RKO (cell line): ENCODE measurements around the gene GABRR2.
A peak's percentile ranks its signal among the peaks of the same experiment; 100 is the strongest.
"Not testable (repeated sequence)": the region's sequence is repeated elsewhere in the genome, so short reads cannot be mapped to it uniquely, and the experiment has no call there.

Experiments
- DNase-seq: peaks from one replicate; pipeline ENCODE4 v3.0.0-alpha.2; 2016; ENCODE audit warnings: low spot score

Gene GABRR2

DNA sequence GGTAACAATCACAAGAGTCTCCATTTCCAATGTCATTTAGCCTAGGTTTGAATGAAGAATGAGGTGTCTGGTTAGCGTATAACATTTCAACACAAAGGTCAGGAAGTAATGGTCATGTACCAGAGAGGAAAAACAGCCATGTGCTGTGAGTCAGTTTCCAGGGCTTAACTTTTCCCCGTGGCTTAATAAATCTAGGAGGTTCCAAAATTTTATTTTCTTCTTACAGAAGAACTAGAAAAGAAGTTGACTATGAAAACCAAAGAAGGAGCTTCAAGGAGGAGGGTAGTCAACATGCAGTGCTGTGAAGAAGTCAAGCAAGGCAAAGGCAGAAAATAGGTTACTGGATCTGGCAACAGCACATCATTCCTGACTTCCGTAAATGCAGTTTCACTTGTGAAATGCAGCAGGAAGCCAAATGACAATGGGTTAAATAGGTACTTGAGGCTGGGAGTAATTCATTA lies 8.4 kb upstream of the GABRR2 start:
- no peak for DNase-seq

- DNase-seq = no peak
Observed at GRCh38 chr6:89321131-89321970, 6.3 kb upstream of the GABRR2 start.

GRCh38 chr6:89320012-89320559 lies 5.0 kb upstream of the GABRR2 start:
- DNase-seq = no peak

DNA sequence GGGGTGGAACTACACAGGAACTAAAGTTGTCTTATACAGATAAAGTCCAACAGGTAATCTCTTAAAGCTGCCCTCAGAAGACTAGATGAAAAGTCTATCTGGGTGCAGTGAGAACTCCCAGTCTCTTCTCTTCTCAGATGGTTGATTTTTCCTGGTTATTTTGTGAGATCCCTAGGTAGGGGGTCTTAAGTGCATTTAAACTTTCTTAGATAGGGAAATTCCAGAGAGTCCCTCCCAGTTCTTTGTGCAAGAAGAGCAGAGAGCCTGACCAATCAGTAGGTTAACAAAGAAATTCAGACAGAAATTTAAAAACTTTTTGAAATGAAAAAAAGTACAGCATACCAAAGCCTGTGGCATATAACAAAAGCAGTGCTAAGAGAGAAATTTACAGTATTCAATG lies 2.0 kb upstream of the GABRR2 start:
- no peak for DNase-seq

GRCh38 chr6:89314692-89315091 lies 407 bp downstream of the GABRR2 start:
- DNase-seq = no peak

- peak; percentile 56 for DNase-seq
Observed at GRCh38 chr6:89313006-89313405, 2.1 kb downstream of the GABRR2 start.

GRCh38 chr6:89311853-89312531 lies 3.1 kb downstream of the GABRR2 start:
- DNase-seq = no peak

GRCh38 chr6:89311530-89311852 lies 3.6 kb downstream of the GABRR2 start:
- DNase-seq = no peak

- DNase-seq = peak; percentile 55
Observed at GRCh38 chr6:89310929-89311328, 4.2 kb downstream of the GABRR2 start.

- DNase-seq = no peak
Observed at GRCh38 chr6:89308525-89309395, 6.3 kb downstream of the GABRR2 start.

- not testable (repeated sequence) for DNase-seq
Observed at GRCh38 chr6:89304517-89304916, 10.6 kb downstream of the GABRR2 start.

DNA sequence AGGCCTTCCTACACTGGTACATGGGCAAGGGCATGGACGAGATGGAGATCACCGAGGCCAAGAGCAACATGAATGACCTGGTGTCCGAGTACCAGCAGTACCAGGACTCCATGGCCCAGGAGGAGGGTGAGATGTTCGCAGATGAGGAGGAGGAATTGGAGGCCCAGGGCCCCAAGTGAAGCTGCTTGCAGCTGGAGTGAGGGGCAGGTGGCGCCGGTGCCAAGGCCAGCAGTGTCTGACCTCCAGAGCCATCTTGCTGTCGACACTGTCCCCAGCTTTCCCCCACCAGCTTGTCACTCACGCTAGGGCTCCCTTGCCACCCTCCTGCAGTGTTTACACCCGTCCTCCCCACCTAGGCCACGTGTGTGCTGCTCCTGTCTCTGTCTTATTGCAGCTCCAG lies 12.2 kb downstream of the GABRR2 start:
- DNase-seq = no peak

- no peak for DNase-seq
Observed at GRCh38 chr6:89302195-89302770, 12.8 kb downstream of the GABRR2 start.

- DNase-seq = no peak
Observed at GRCh38 chr6:89301586-89302194, 13.4 kb downstream of the GABRR2 start.

DNA sequence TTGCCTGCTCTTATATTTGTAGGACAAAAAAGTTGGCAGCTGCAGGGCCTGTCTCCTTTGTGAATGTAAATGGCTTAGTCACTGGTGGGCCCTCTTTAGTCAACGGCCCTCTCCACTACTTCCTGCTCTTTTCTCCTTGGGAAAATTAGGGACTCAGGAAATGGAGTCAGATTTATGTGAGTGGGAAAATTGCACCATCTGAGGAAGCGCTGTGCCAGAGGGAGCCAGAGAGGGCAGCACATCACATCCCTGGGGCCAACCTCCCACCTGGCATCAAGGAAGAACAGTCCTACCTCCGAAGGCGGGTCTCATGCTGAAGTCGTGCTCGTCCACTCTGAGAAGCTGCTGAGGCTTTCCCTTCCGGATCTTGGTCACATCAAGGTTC lies 15.6 kb downstream of the GABRR2 start:
- peak; percentile 64 for DNase-seq

GRCh38 chr6:89298680-89299465 lies 16.2 kb downstream of the GABRR2 start:
- peak; percentile 72 for DNase-seq

DNA sequence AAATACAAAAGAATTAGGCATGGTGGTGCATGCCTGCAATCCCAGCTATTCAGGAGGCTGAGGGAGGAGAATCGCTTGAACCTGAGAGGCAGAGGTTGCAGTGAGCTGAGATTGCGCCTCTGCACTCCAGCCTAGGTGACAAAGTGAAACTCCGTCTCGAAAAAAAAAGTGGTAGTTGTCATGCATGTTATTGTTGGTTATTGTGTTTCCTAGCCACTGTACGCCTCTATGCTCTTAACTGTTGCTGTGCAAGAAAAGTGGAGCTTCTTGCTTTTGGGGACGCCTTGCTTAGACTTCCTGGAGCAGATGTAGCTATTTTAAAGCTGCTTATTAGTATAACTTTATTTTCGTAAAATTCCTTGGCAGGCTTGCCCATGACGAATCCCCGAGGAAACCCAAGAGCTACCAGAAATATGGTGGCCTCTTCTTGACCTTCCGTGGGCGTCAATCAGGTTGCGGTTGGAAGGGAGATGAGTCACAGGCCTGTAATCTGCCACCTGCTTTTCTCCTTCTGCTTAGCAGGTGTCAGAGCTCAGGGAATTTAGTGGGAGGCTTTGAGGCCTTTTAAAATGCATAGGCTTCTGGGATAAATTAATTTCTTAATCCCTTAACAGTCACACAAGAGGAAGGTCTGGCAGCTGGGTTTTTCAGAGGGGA lies 17.3 kb downstream of the GABRR2 start:
- peak; percentile 97 for DNase-seq

GRCh38 chr6:89295981-89296380 lies 19.1 kb downstream of the GABRR2 start:
- DNase-seq = no peak

GRCh38 chr6:89295116-89295515 lies 20.0 kb downstream of the GABRR2 start:
- DNase-seq = not testable (repeated sequence)

- DNase-seq = no peak
Observed at GRCh38 chr6:89291256-89291819, 23.8 kb downstream of the GABRR2 start.
